ENCODE results near the gene RDH12.

RDH12 gene

DNA sequence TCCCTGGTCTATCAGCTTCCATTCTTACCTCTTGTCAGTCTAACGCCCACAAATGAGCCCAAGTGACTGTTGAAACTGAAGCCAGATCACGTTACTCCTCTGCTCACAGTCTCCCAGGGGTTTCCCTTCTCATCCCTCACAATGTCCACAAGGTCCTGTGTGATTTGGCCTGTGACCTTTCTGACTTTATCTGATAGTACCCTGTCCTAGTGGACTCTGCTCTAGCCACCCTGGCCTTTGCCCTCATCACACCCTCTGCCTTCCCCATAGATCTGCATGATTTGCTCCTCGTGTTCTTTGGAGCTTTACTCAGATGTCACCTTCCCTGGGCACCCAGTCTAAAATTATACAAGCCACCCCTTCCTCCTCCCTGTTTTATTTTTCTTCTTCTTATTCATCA lies 55.5 kb downstream of the RDH12 start:
- DNase-seq, result no peak

DNA sequence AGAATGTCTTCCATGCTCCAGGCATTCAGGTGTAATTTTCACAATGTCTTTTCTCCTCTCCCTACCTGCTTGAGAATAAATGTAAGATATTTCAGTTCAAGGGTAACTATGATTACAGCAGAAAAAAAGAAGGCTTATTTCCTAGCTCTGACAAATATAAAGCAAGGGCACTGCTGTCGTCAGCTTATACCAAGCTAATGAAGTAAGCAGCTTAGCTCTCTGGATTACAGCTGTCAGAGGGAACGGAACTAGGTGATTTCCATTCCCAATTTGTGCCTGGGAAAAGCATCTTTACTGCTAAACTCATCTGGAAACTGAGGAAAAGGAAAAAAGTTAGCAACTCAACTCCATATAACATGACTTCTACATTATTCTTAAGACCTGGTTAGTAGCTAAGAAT lies 58.2 kb downstream of the RDH12 start:
- DNase-seq, result no peak

GRCh38 chr14:67762051-67762450 lies 60.4 kb downstream of the RDH12 start:
- no peak for DNase-seq

- no peak for DNase-seq
These were observed 61.6 kb downstream of the RDH12 start for GRCh38 chr14:67763158-67763822.

GRCh38 chr14:67764496-67764895 lies 62.8 kb downstream of the RDH12 start:
- no peak for DNase-seq

DNA sequence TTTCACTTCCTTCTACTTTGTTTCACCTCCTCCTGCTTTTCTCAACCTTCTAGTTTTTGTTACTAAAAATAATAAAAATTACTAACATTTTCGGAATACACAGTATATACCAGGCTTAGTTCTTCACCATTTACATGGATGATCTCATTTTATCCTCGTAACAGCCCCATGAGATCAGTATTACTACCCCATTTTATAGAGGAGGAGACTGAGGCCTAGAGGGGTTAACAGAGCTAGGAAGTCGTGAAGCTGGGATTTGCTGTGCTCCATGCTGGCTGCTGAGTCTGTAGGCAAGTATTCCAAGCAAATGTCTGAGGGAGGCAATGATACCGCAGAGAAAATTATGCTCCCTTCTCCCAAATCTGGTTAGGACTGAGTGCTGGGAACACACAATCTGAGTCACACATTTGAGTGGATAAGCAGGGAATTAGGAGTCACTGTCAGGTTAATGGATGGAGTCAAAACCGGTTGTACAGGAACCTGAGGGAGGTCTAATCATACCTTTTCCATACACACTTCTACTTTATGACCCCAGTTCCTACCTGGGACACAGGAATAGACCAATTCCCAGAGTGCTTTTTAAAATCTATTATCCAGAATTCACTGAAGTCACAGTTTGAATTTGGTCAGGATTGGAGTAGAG lies 63.6 kb downstream of the RDH12 start:
- no peak for DNase-seq

GRCh38 chr14:67766035-67766680 lies 64.5 kb downstream of the RDH12 start:
- DNase-seq, result no peak

- DNase-seq, result no peak
These were observed 66.5 kb downstream of the RDH12 start for GRCh38 chr14:67768219-67768618.

DNA sequence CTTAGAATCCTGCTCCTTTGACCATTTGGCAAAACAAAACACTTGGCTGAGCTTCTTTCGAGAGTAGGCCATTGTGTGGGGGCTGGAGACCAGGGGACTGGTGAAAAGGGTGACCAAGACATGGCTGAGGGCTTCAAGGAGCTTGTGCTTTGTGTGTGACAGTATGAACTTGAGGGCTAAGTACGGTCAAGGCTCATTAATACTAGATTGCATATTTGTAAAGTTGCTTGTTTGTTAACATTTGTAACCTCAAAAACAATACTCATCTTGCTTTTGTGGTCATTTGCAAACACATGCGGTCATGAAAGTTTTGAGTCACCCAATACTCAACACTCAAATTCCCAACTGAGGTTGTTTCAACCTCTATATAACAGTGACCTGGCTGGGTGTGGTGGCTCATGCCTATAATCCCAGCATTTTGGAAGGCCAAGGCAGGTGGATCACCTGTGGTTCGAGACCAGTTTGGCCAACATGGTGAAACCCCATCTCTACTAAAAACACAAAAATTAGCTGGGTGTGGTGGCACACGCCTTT lies 72.2 kb downstream of the RDH12 start:
- no peak for DNase-seq

DNA sequence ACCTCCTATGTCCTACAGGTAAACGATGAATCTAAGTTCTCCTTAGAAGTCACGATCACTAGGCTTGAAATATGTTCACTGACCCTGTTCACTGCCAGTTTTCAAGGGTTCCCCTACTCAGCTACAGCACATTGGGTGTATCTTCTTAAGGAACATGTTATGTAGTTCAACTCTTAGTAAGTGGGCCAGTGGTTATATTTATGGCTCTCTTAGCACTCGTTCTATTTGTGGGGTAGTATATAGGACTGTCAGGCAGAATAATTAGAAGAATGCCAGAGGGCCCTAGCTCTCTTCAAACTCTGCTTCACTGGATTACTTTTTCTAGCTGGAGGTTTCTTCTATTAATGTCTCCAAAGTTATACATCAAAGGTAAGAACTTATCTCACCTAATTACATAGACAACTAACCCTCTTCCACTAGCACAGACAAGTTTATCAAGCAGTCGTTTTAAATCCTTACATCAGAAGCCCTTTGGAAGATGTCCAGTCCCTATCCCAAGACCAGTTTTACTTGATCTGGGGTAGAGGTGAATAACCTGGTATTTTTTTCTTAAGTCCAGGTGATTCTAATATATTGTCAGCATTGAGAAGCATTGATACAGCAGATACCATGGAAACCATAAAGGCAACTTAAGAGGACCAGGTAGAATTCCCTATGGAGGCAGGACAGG lies 75.1 kb downstream of the RDH12 start:
- DNase-seq, result no peak

DNA sequence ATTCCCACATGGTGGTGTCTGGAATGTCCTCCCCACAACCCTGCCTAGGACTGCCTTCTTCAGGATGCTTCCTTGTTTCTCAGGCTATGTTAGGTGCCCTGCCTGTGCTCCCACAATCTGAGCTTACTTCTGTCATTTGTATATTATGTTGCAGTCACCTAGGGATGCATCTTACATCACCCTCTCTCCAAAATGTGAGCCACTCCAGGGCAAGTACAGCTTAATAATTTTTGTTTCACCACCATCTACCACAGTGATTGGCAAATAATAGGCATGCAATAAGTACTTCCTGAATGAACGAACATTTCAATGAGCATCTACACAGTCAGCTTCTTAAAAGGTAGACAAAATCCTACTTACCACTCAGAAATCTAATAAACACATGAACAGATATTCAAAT lies 77.1 kb downstream of the RDH12 start:
- DNase-seq, result no peak

- DNase-seq, result no peak
These were observed 80.4 kb downstream of the RDH12 start for GRCh38 chr14:67782090-67782489.

All from stimulated activated CD4-positive, alpha-beta T cell treated with anti-CD3 and anti-CD28 coated beads, Interleukin-2, amount 100 ng/mL, for 24 hours (primary cell).